GM12878 (cell line): Measurements from ENCODE around the gene IQGAP2. TPM values are rescaled to one million over a fixed set of nuclear protein-coding genes. Genes with fewer than 3 reads are reported as not detected.

Source experiments
- ATAC-seq: fragments of 200-7000 bp; cut with Tn5 transposase; 3 replicates; pipeline ENCODE4 v1.9.1; 2020; ENCODE audit warnings: mild to moderate bottlenecking, moderate library complexity
- BruUV-seq: library from RNA; stranded (reverse); fragments of 400-500 nt; replicated peaks from 2 replicates; lab custom pipeline; 2021; lab: Mats Ljungman, UMichigan
- CTCF ChIA-PET: fragments of 300-600 bp; sonication (Branson Sonifier 250); formaldehyde crosslinking; extraction: SDS; loops from one replicate; lab custom pipeline; 2021; ENCODE audit warnings: inconsistent platforms; lab: Yijun Ruan, JAX
- POLR2A ChIA-PET: fragments of 350-600 bp; formaldehyde crosslinking; extraction: SDS; loops from one replicate; lab custom pipeline; 2021; ENCODE audit warnings: inconsistent platforms; lab: Charles Lee
- RAD21 ChIA-PET: fragments of 300-600 bp; sonication (Branson Sonifier 250); formaldehyde crosslinking; loops from one replicate; lab custom pipeline; 2023; ENCODE audit warnings: antibody characterized with exemption; ENCODE audit not compliant: unreplicated experiment; lab: Charles Lee
- SMC1A ChIA-PET: fragments of 300-600 bp; sonication (Branson Sonifier 250); formaldehyde crosslinking; loops from one replicate; lab custom pipeline; 2023; ENCODE audit not compliant: unreplicated experiment, uncharacterized antibody; lab: Charles Lee
- DNase-seq: peaks from one replicate; pipeline ENCODE4 v3.0.0-alpha.2; 2011; ENCODE audit warnings: low read depth, low spot score
- FAIRE-seq: peaks from 3 replicates; lab custom pipeline; 2011; peaks lifted over from hg19 to GRCh38; lab: Jason Lieb, UNC
- H2AFZ ChIP-seq: 2 replicates; pipeline ENCODE4 v1.6.0; 2011; ENCODE audit warnings: low read depth, low read length, control low read depth; ENCODE audit not compliant: control insufficient read depth
- H3K27ac ChIP-seq: 2 replicates; pipeline ENCODE4 v1.5.1; 2011; ENCODE audit warnings: control low read depth; ENCODE audit not compliant: control insufficient read depth, insufficient read depth
- H3K27me3 ChIP-seq, 2 experiments: replicated peaks in 1 of 2; 2 replicates each; pipeline versions ENCODE4 v1.6.0 to v1.6.1; 2011; ENCODE audit warnings: low read length in 1 of 2; ENCODE audit not compliant: control insufficient read depth in 2 of 2, insufficient read depth in 2 of 2
- H3K36me3 ChIP-seq, 2 experiments: 2 replicates each; pipeline ENCODE4 v1.5.1; 2011; ENCODE audit warnings: low read length in 1 of 2; ENCODE audit not compliant: control insufficient read depth in 2 of 2, insufficient read depth in 2 of 2
- H3K4me1 ChIP-seq: 2 replicates; pipeline ENCODE4 v1.6.1; 2011; ENCODE audit warnings: mild to moderate bottlenecking, low read length, moderate library complexity, mixed read lengths; ENCODE audit not compliant: control insufficient read depth, insufficient read depth
- H3K4me2 ChIP-seq: 2 replicates; pipeline ENCODE4 v1.6.0; 2011; ENCODE audit warnings: control low read depth; ENCODE audit not compliant: control insufficient read depth, insufficient read depth
- H3K4me3 ChIP-seq: fragments of 200-600 bp; sonication (generic); 2 replicates; pipeline ENCODE4 v1.5.1; 2016
- H3K79me2 ChIP-seq: 2 replicates; pipeline ENCODE4 v1.6.0; 2011; ENCODE audit warnings: low read length; ENCODE audit not compliant: control insufficient read depth, insufficient read depth
- H3K9ac ChIP-seq: 2 replicates; pipeline ENCODE4 v1.8.0; 2011; ENCODE audit warnings: low read length, control low read depth, mixed read lengths; ENCODE audit not compliant: control insufficient read depth, insufficient read depth
- H3K9me3 ChIP-seq: replicated peaks from 3 replicates; pipeline ENCODE4 v1.5.1; 2011; ENCODE audit warnings: mild to moderate bottlenecking, low read length; ENCODE audit not compliant: control insufficient read depth, insufficient read depth
- H4K20me1 ChIP-seq: 2 replicates; pipeline ENCODE4 v1.6.0; 2011; ENCODE audit not compliant: control insufficient read depth, insufficient read depth
- ASH2L ChIP-seq: fragments of 300-600, 200-600 bp; sonication (generic); IDR thresholded peaks from 2 replicates; pipeline ENCODE4 v1.6.1; 2017; ENCODE audit warnings: low read depth, mild to moderate bottlenecking, borderline replicate concordance
- BHLHE40 ChIP-seq, 2 experiments: fragments of 450-650 bp in 1 of 2; IDR thresholded peaks; 2 replicates each; pipeline ENCODE4 v1.6.1; 2011 to 2017; ENCODE audit warnings: low read depth in 2 of 2, borderline replicate concordance in 1 of 2, improper control_type of control experiment in 1 of 2, low read length in 1 of 2, mild to moderate bottlenecking in 1 of 2
- FOS ChIP-seq: IDR thresholded peaks from 3 replicates; pipeline ENCODE4 v1.6.1; 2011; ENCODE audit warnings: borderline replicate concordance; ENCODE audit not compliant: insufficient read length; ENCODE audit errors: extremely low read depth
- FOXM1 ChIP-seq: IDR thresholded peaks from 2 replicates; pipeline ENCODE4 v1.6.1; 2012; ENCODE audit warnings: low read depth, mild to moderate bottlenecking, inconsistent platforms, low read length, moderate library complexity
- IKZF1 ChIP-seq: fragments of 450-650 bp; conservative IDR thresholded peaks from 2 replicates; pipeline ENCODE4 v1.6.1; 2017; ENCODE audit warnings: antibody characterized with exemption, mild to moderate bottlenecking
- POLR2AphosphoS5 ChIP-seq: IDR thresholded peaks from 2 replicates; pipeline ENCODE4 v1.6.1; 2011; ENCODE audit warnings: mild to moderate bottlenecking, low read length, inconsistent platforms
- SMARCA5 ChIP-seq: fragments of 450-650 bp; IDR thresholded peaks from 2 replicates; pipeline ENCODE4 v1.6.1; 2017; ENCODE audit warnings: mild to moderate bottlenecking
- SMC3 ChIP-seq: IDR thresholded peaks from 2 replicates; pipeline ENCODE4 v1.6.1; 2011; ENCODE audit warnings: low read length, improper control_type of control experiment, borderline replicate concordance
- SPI1 ChIP-seq: IDR thresholded peaks from 2 replicates; pipeline ENCODE4 v1.6.1; 2011; ENCODE audit warnings: low read depth, mild to moderate bottlenecking, low read length, moderate library complexity, borderline replicate concordance; ENCODE audit not compliant: insufficient read depth
- WGBS: methylation state at CpG from one replicate; pipeline ENCODE4 v1.1.6; 2016; ENCODE audit warnings: low lambda C conversion rate; ENCODE audit not compliant: insufficient replicate concordance, insufficient coverage; ENCODE audit errors: missing lambda C conversion rate; 5-methylcytosine and 5-hydroxymethylcytosine counted together
- in situ Hi-C: fragments of 300-500 bp; cut with MboI; formaldehyde crosslinking; loops from 9 replicates; pipeline ENCODE4 v1.14.3; 2018; ENCODE audit warnings: mixed read lengths
- intact Hi-C: fragments of 100-400 bp; cut with micrococcal nuclease; formaldehyde crosslinking; loops from one replicate; pipeline ENCODE4 v1.14.2; 2022; ENCODE audit not compliant: unreplicated experiment
- polyA plus RNA-seq, 11 experiments: library from polyadenylated mRNA; depleted of rRNA in 4 of 11; unstranded in 6 of 11; stranded (reverse) in 5 of 11; fragments of >200 nt; fragmentation: Nextera tagmentation in 4 of 11; fragmentation: Illumina TruSeq in 1 of 11; extraction: Ambion mirVana in 4 of 11; extraction: Trizol in 1 of 11; gene quantifications; 1 replicate in 1 of 11; 2 replicates in 10 of 11; pipeline versions ENCODE4 v1.2.1 to v1.2.3, GENCODE V29; 2011 to 2016; ENCODE audit warnings: inconsistent platforms in 2 of 11, missing spikeins in 2 of 11, low read depth in 1 of 11
- total RNA-seq, 4 experiments: library from RNA; depleted of rRNA in 3 of 4; stranded (reverse); fragments of >200 nt in 3 of 4; fragmentation: Illumina TruSeq in 1 of 4; extraction: Trizol in 1 of 4; gene quantifications; 2 replicates each; pipeline versions ENCODE4 v1.2.1 to v1.2.3, GENCODE V29; 2013 to 2021
- TF ChIP-seq, protein P1 (sequence below): fragments of 450-650 bp; IDR thresholded peaks from 2 replicates; pipeline ENCODE4 v1.6.1; 2018; ENCODE audit warnings: borderline replicate concordance, mild to moderate bottlenecking; ENCODE audit not compliant: partially characterized antibody

Gene IQGAP2
- total and polyA plus RNA-seq, 10 of the 15 experiments (the other 5 are each of a cell fraction or from before 2014, with no cell fraction given): 14.5 to 41.4 (median 21.8) TPM

- TF ChIP-seq, protein P1, sequence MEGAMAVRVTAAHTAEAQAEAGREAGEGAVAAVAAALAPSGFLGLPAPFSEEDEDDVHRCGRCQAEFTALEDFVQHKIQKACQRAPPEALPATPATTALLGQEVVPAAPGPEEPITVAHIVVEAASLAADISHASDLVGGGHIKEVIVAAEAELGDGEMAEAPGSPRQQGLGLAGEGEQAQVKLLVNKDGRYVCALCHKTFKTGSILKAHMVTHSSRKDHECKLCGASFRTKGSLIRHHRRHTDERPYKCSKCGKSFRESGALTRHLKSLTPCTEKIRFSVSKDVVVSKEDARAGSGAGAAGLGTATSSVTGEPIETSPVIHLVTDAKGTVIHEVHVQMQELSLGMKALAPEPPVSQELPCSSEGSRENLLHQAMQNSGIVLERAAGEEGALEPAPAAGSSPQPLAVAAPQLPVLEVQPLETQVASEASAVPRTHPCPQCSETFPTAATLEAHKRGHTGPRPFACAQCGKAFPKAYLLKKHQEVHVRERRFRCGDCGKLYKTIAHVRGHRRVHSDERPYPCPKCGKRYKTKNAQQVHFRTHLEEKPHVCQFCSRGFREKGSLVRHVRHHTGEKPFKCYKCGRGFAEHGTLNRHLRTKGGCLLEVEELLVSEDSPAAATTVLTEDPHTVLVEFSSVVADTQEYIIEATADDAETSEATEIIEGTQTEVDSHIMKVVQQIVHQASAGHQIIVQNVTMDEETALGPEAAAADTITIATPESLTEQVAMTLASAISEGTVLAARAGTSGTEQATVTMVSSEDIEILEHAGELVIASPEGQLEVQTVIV: no peak
- 0 out of 4 replicates have a peak, but pooled peaks have one; percentile 7 to 10 for TF ChIP-seq BHLHE40 (IDR thresholded peaks at IDR 0.05; ENCODE audit: borderline replicate concordance in 1 of 2, low read depth in 2 of 2, low read length in 1 of 2)
- TF ChIP-seq SMC3: no peak
- no peak for TF ChIP-seq ASH2L
- TF ChIP-seq SMARCA5: 0 out of 2 replicates have a peak, but pooled peaks have one; percentile 21
- no peak for TF ChIP-seq FOXM1
Observed at GRCh38 chr5:76714751-76715485, 311.8 kb downstream of the IQGAP2 start (continued).

GRCh38 chr5:76715486-76715735 is 312.3 kb downstream of the IQGAP2 start:
- TSS peak; percentile 73 for BruUV-seq
- no peaks in the 10 kb centered on the region for H4K20me1 ChIP-seq
- H3K4me2 ChIP-seq: peak overlapping the region; percentile 96
- ChIA-PET CTCF (interaction anchor here (1.9 to 10.7 kb wide), 3 partner anchors 11 to 59 kb away, joined by 10 to 122 read pairs (median 15); no protein-coding TSS in a partner anchor), RAD21 (interaction anchor here (0.6 to 11.7 kb wide), 5 partner anchors 14 to 1072 kb away, joined by 3 to 254 read pairs (median 4); no protein-coding TSS in a partner anchor), POLR2A (no interaction called here), SMC1A (interaction anchor here (1.3 to 14.6 kb wide), 4 partner anchors 10 to 63 kb away, joined by 4 to 136 read pairs (median 6); no protein-coding TSS in a partner anchor)
- H3K4me1 ChIP-seq: peaks cover 15% of the 10 kb centered on the region
- TF ChIP-seq POLR2AphosphoS5: no peak
- 0 out of 2 replicates have a peak, but pooled peaks have one; percentile 2 for TF ChIP-seq IKZF1
- peak; percentile 71 for TF ChIP-seq SPI1
- no peak for TF ChIP-seq FOS
- FAIRE-seq (no peak), DNase-seq (no peak), ATAC-seq (peak; percentile 2; the same call in 1 of the 3 replicates)
- H3K4me3 ChIP-seq: peak overlapping the region; percentile 79
- H3K27me3 ChIP-seq: peaks cover 0 to 13% of the 10 kb centered on the region in 2 experiments; a peak in 2 of 4 replicates
- H3K9ac ChIP-seq: peak overlapping the region; percentile 46; the same call in 1 of the 2 replicates
- in situ Hi-C loops: loop anchor here (5.0 kb wide), 1 partner anchor 62 kb away; no protein-coding TSS in a partner anchor
- no peaks in the 10 kb centered on the region; the same call in 1 of the 3 replicates for H3K9me3 ChIP-seq
- H3K36me3 ChIP-seq: no peaks in the 10 kb centered on the region
- no peaks in the 10 kb centered on the region for H3K79me2 ChIP-seq
- 1% methylated on average over 14 of the region's 14 CpGs for WGBS
- H3K27ac ChIP-seq: no peak overlapping the region
- H2AFZ ChIP-seq: peak overlapping the region; percentile 75
- intact Hi-C loops: no loop called here
